IMR-90 (cell line): ENCODE results near the gene SLC30A1. TPM values are rescaled to one million over a fixed set of nuclear protein-coding genes. Genes with fewer than 3 reads are reported as not detected.

Experiments
- ATAC-seq: fragments of 200-7000 bp; cut with Tn5 transposase; 2 replicates; pipeline ENCODE4 v1.9.1; 2020; ENCODE audit warnings: low read depth, mild to moderate bottlenecking, moderate library complexity
- BruUV-seq: library from RNA; stranded (reverse); fragments of 400-500 nt; replicated peaks from 2 replicates; lab custom pipeline; 2021; lab: Mats Ljungman, UMichigan
- CTCF ChIA-PET: fragments of 300-600 bp; formaldehyde crosslinking; extraction: SDS; loops from one replicate; lab custom pipeline; 2021; ENCODE audit warnings: antibody characterized with exemption; lab: Yijun Ruan, JAX
- POLR2A ChIA-PET: fragments of 300-600 bp; sonication (Branson Sonifier 250); formaldehyde crosslinking; loops from one replicate; lab custom pipeline; 2022; ENCODE audit warnings: antibody characterized with exemption; ENCODE audit not compliant: unreplicated experiment; lab: Charles Lee
- DNase-seq: peaks from one replicate; pipeline ENCODE4 v3.0.0; 2013
- H2AFZ ChIP-seq: replicated peaks from 2 replicates; pipeline ENCODE3; 2013; ENCODE audit warnings: low read length, mild to moderate bottlenecking; ENCODE audit not compliant: poor library complexity
- H2AK5ac ChIP-seq: 2 replicates; pipeline ENCODE4 v1.6.1; 2013; ENCODE audit warnings: low read depth, low read length, inconsistent platforms
- H2AK9ac ChIP-seq: replicated peaks from 2 replicates; pipeline ENCODE3; 2013; ENCODE audit warnings: mild to moderate bottlenecking, low read depth, low read length, moderate library complexity; ENCODE audit not compliant: poor library complexity
- H2BK120ac ChIP-seq: 2 replicates; pipeline ENCODE4 v1.6.1; 2013; ENCODE audit warnings: low read depth, low read length, inconsistent platforms
- H2BK15ac ChIP-seq: 3 replicates; pipeline ENCODE4 v1.6.1; 2013; ENCODE audit warnings: low read depth, low read length, inconsistent platforms
- H2BK20ac ChIP-seq: 2 replicates; pipeline ENCODE4 v1.6.1; 2013; ENCODE audit warnings: low read depth, mild to moderate bottlenecking, inconsistent platforms, low read length, moderate library complexity
- H2BK5ac ChIP-seq: 2 replicates; pipeline ENCODE4 v1.6.1; 2013; ENCODE audit warnings: mild to moderate bottlenecking, low read depth, low read length, inconsistent platforms; ENCODE audit not compliant: poor library complexity, severe bottlenecking
- H3K14ac ChIP-seq: replicated peaks from 2 replicates; pipeline ENCODE4 v1.6.1; 2013; ENCODE audit warnings: low read depth, low read length, inconsistent platforms
- H3K18ac ChIP-seq: 2 replicates; pipeline ENCODE4 v1.6.1; 2013; ENCODE audit warnings: low read depth, low read length, control low read depth
- H3K23ac ChIP-seq: 2 replicates; pipeline ENCODE4 v1.6.1; 2013; ENCODE audit warnings: low read depth, low read length, inconsistent platforms
- H3K27ac ChIP-seq: 2 replicates; pipeline ENCODE4 v1.5.1; 2013; ENCODE audit warnings: mild to moderate bottlenecking, control low read depth, low read length; ENCODE audit not compliant: insufficient read depth
- H3K27me3 ChIP-seq: 2 replicates; pipeline ENCODE4 v1.6.1; 2013; ENCODE audit warnings: low read length; ENCODE audit not compliant: control insufficient read depth, insufficient read depth
- H3K36me3 ChIP-seq: 2 replicates; pipeline ENCODE4 v1.6.1; 2013; ENCODE audit warnings: low read length, mixed read lengths; ENCODE audit not compliant: control insufficient read depth, insufficient read depth
- H3K4ac ChIP-seq: 2 replicates; pipeline ENCODE4 v1.6.1; 2013; ENCODE audit warnings: low read depth, low read length, inconsistent platforms
- H3K4me1 ChIP-seq: 2 replicates; pipeline ENCODE4 v1.6.1; 2013; ENCODE audit warnings: low read length, mixed read lengths; ENCODE audit not compliant: control insufficient read depth, insufficient read depth
- H3K4me2 ChIP-seq: 2 replicates; pipeline ENCODE4 v1.6.1; 2013; ENCODE audit warnings: low read depth, mild to moderate bottlenecking, control low read depth, low read length, moderate library complexity
- H3K4me3 ChIP-seq: 2 replicates; pipeline ENCODE4 v1.5.1; 2013; ENCODE audit warnings: low read depth, mild to moderate bottlenecking, control low read depth, low read length, moderate library complexity; ENCODE audit not compliant: insufficient read depth
- H3K56ac ChIP-seq: 2 replicates; pipeline ENCODE4 v1.6.1; 2013; ENCODE audit warnings: low read length, inconsistent platforms; ENCODE audit not compliant: insufficient read depth; ENCODE audit errors: extremely low read depth
- H3K79me1 ChIP-seq, 2 experiments: 2 replicates each; pipeline ENCODE4 v1.6.1; 2013; ENCODE audit warnings: low read length in 2 of 2, inconsistent platforms in 1 of 2, low read depth in 1 of 2
- H3K9ac ChIP-seq: 2 replicates; pipeline ENCODE4 v1.6.1; 2013; ENCODE audit warnings: low read depth, low read length, control low read depth
- H3K9me1 ChIP-seq: 2 replicates; pipeline ENCODE4 v1.6.1; 2013; ENCODE audit warnings: low read length, inconsistent platforms; ENCODE audit not compliant: insufficient read depth
- H3K9me3 ChIP-seq: 2 replicates; pipeline ENCODE4 v1.6.1; 2013; ENCODE audit warnings: low read length; ENCODE audit not compliant: control insufficient read depth, insufficient read depth
- H4K20me1 ChIP-seq: 2 replicates; pipeline ENCODE4 v1.6.1; 2013; ENCODE audit warnings: low read length, inconsistent platforms; ENCODE audit not compliant: insufficient read depth
- H4K5ac ChIP-seq: 2 replicates; pipeline ENCODE4 v1.6.1; 2013; ENCODE audit warnings: mild to moderate bottlenecking, low read depth, low read length, control low read depth
- H4K8ac ChIP-seq, 2 experiments: 2 replicates each; pipeline ENCODE4 v1.6.1; 2013; ENCODE audit warnings: low read depth in 2 of 2, low read length in 2 of 2, control low read depth in 1 of 2, inconsistent platforms in 1 of 2
- H4K91ac ChIP-seq: 2 replicates; pipeline ENCODE4 v1.6.1; 2013; ENCODE audit warnings: low read depth, low read length, inconsistent platforms; ENCODE audit not compliant: insufficient read depth
- RFX5 ChIP-seq: IDR thresholded peaks from 2 replicates; pipeline ENCODE4 v1.8.0; 2012; ENCODE audit warnings: low read depth, mild to moderate bottlenecking, low read length, moderate library complexity
- WGBS, 2 experiments: methylation state at CpG; one replicate each; pipeline versions ENCODE4 v1.1.5 to v1.1.7; 2013; ENCODE audit warnings: missing lambda C conversion rate in 2 of 2; ENCODE audit not compliant: insufficient read length in 1 of 2; ENCODE audit errors: extremely low coverage in 2 of 2; 5-methylcytosine and 5-hydroxymethylcytosine counted together
- dilution Hi-C: fragments of 300-500 bp; cut with HindIII; formaldehyde crosslinking; loops from one replicate; pipeline ENCODE4 v1.14.3; 2018; ENCODE audit warnings: low sequenced_read_pairs; ENCODE audit not compliant: unreplicated experiment
- in situ Hi-C: fragments of 300-500 bp; cut with MboI; formaldehyde crosslinking; loops from 3 replicates; pipeline ENCODE4 v1.14.3; 2019; ENCODE audit warnings: low sequenced_read_pairs, inconsistent platforms, mixed read lengths
- intact Hi-C: fragments of 100-400 bp; cut with micrococcal nuclease; formaldehyde crosslinking; loops from 2 replicates; pipeline ENCODE4 v1.10.0; 2022
- polyA plus RNA-seq, 3 experiments: library from polyadenylated mRNA; depleted of rRNA; stranded (reverse); fragments of >200 nt; gene quantifications; 2 replicates each; pipeline ENCODE4 v1.2.3, GENCODE V29; 2012; ENCODE audit warnings: low replicate concordance in 1 of 3
- total RNA-seq: library from RNA; depleted of rRNA; stranded (reverse); fragments of >200 nt; gene quantifications from 2 replicates; pipeline ENCODE4 v1.2.3, GENCODE V29; 2012
- TF ChIP-seq, protein P1 (sequence below): fragments of 150-350 bp; IDR thresholded peaks from 2 replicates; pipeline ENCODE4 v1.6.1; 2016; ENCODE audit warnings: low read depth, mild to moderate bottlenecking, low read length, moderate library complexity, borderline replicate concordance

SLC30A1 gene
- total and polyA plus RNA-seq, 2 of the 4 experiments (the other 2 are of a cell fraction) = 5.4 to 8.4 TPM

DNA sequence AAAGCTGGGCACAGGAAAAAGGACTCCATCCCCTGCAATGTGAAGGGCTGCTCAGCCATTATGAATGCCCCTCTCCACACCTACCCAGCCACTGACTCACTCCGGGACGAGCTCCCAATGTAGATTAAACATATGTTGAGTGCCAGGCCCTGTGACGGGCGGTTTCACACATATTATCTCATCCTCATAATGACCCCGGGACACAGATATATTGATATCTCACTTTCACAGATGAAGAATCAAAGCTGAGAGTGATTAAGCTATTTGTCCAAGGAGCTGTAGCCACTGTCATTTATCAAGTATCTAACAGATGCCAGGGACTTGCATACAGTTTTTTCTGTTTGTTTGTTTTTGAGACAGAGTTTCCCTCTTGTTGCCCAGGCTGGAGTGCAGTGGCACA lies 35.0 kb upstream of the SLC30A1 start:
- CTCF ChIA-PET = interaction anchor here (0.5 to 1.0 kb wide), 3 partner anchors 24 to 1094 kb away, joined by 3 to 5 read pairs (median 4); no protein-coding TSS in a partner anchor

More for the DNA sequence above, 35.0 kb upstream of the SLC30A1 start:
- Histone ChIP-seq H3K9me1 (peaks cover 13% of the 10 kb centered on the region), H3K9ac (no peak overlapping the region), H3K23ac (no peak overlapping the region), H3K4me1 (peaks cover 9% of the 10 kb centered on the region), H3K14ac (peak overlapping the region; percentile 74), H2AK5ac (peak overlapping the region; percentile 72), H2BK20ac (peak overlapping the region; percentile 29; the same call in 1 of the 2 replicates), H2BK120ac (peak overlapping the region; percentile 80), H3K9me3 (no peaks in the 10 kb centered on the region), H3K79me1 (no peaks in the 10 kb centered on the region), H2AK9ac (peak overlapping the region; percentile 79), H3K27me3 (no peaks in the 10 kb centered on the region), H3K4me2 (no peak overlapping the region), H3K36me3 (no peaks in the 10 kb centered on the region), H3K27ac (peak overlapping the region; percentile 24; the same call in 1 of the 2 replicates), H4K5ac (0 out of 2 replicates have a peak overlapping the region, but pooled peaks have one; percentile 0), H2AFZ (no peak overlapping the region), H3K18ac (peak overlapping the region; percentile 3), H4K20me1 (no peaks in the 10 kb centered on the region), H4K8ac (peak overlapping the region in 1 of 2 experiments; percentile 57; a peak in 1 of 4 replicates), H2BK15ac (peak overlapping the region; percentile 64; the same call in 1 of the 3 replicates), H3K4me3 (no peak overlapping the region), H3K4ac (peak overlapping the region; percentile 68; the same call in 1 of the 2 replicates), H3K56ac (no peak overlapping the region), H4K91ac (peak overlapping the region; percentile 52; the same call in 1 of the 2 replicates), H2BK5ac (peak overlapping the region; percentile 50)
- dilution Hi-C loops = no loop called here
- BruUV-seq = no TSS peak
- ATAC-seq (no peak), DNase-seq (no peak)
- intact Hi-C loops = loop anchor here (1.0 kb wide), 1 partner anchor 35 kb away; the partner anchor contains the start of gene SLC30A1
- POLR2A ChIA-PET = interaction anchor here (0.5 kb wide), 1 partner anchor 264 kb away, joined by 3 read pairs; no protein-coding TSS in a partner anchor
- in situ Hi-C loops = no loop called here
- TF ChIP-seq RFX5 = no peak
- TF ChIP-seq, protein P1, sequence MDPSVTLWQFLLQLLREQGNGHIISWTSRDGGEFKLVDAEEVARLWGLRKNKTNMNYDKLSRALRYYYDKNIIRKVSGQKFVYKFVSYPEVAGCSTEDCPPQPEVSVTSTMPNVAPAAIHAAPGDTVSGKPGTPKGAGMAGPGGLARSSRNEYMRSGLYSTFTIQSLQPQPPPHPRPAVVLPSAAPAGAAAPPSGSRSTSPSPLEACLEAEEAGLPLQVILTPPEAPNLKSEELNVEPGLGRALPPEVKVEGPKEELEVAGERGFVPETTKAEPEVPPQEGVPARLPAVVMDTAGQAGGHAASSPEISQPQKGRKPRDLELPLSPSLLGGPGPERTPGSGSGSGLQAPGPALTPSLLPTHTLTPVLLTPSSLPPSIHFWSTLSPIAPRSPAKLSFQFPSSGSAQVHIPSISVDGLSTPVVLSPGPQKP = no peak
- WGBS, 2 experiments = no CpG with 5 or more reads among the region's 5 CpGs
